ENCODE data around the gene BTBD16.

BTBD16 gene

DNA sequence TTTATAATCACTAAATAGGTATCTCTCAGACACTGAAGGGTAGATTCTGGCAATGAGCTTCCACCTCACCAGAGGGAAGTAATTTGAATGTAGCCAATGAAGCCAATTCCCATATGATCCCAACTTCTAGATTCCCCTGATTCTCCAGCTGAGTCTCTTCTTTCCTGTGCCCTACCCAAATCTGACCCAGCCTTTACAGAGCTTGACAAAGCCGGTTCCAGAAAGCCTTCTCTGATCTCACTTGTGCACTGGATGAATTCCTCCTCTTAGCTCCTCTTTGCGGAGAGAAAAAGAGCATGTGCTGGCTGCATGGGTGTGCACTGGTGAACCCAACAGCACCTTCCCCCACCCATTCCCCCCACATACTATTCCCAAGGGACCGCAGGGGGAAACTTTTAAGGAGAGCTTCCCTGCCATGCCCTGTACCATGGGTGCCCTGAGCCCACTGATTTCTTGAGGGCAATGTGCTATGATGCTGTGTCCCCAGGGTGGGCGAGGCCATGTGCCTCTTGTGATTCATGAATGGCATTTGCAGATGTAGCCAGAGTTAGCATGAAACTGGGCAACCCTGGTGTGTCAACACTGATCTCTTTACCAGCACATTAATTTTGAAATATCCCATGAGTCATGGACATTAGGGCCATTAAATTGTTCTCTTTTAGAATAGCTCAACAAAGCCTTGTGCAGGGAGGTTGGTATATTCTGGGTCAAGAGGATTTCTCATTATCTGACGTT lies 53.0 kb downstream of the BTBD16 start:
- DNase-seq: peak; percentile 36

DNA sequence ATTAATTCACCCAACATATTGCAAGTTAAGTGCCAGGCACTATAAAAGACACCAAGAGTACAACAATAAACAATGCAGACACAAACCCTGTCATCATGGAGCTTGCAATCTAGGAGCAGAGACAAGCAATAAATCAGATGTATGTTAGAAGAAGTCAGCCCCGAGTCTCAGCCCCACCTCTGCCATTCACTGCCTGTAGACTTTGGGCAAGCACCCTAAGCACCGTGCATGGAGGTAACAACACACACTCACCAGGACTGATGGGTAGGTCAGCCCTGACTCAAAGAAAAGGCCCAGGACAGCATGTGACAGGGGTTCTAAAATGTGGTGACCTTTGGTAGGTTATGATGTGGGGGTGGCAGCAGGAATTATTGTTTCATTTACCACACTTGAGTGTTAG lies 54.1 kb downstream of the BTBD16 start:
- DNase-seq: no peak

GRCh38 chr10:122326385-122326784 lies 55.3 kb downstream of the BTBD16 start:
- no peak for DNase-seq

GRCh38 chr10:122326806-122327205 lies 55.7 kb downstream of the BTBD16 start:
- peak; percentile 83 for DNase-seq

- DNase-seq: peak; percentile 57
Measured at GRCh38 chr10:122327237-122328206, 56.4 kb downstream of the BTBD16 start.

- no peak for DNase-seq
Measured at GRCh38 chr10:122328676-122329075, 57.6 kb downstream of the BTBD16 start.

- DNase-seq: no peak
Measured at GRCh38 chr10:122329416-122329815, 58.3 kb downstream of the BTBD16 start.

DNA sequence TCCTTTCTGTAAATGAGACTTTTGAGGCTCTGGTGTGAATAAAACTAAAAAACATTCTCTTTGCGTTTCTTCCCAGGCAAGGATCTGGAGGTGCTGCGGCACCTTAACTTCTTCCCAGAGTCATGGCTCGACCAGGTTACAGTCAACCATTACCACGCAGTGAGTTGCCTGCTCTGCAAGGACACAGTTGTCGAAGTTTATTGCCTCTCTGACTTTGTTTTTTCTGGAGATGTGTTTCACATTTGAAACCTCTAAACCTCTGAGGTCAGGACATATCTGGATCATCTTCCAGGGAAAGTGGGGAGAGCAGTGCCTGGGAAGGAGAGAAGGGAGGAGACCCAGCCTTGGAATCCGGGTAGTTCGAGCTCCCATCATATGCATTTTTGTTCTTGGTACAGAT lies 60.0 kb downstream of the BTBD16 start:
- no peak for DNase-seq

- DNase-seq: peak; percentile 91
Measured at GRCh38 chr10:122331615-122332446, 60.7 kb downstream of the BTBD16 start.

DNA sequence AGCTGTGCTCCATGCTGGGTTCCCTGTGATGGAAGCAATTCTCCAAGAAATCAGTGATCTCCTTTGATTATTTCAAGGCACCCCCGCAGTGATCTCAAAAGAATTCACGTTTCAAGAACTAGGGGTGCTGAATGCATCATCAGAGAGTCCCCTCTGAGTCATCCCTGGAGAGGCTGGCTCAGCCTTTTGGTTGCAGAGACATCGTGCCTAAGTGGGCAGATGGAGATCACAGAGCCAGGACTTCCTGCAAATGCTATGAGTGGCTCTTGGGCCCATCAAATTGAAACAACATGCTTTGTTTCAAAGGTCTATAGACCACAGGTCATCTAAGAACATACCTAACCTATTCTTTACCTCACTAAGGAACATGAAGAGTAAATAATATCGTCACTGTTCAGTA lies 61.9 kb downstream of the BTBD16 start:
- DNase-seq: peak; percentile 75

GRCh38 chr10:122336332-122336731 lies 65.2 kb downstream of the BTBD16 start:
- DNase-seq: no peak

- DNase-seq: no peak
Measured at GRCh38 chr10:122336961-122337360, 65.9 kb downstream of the BTBD16 start.

DNA sequence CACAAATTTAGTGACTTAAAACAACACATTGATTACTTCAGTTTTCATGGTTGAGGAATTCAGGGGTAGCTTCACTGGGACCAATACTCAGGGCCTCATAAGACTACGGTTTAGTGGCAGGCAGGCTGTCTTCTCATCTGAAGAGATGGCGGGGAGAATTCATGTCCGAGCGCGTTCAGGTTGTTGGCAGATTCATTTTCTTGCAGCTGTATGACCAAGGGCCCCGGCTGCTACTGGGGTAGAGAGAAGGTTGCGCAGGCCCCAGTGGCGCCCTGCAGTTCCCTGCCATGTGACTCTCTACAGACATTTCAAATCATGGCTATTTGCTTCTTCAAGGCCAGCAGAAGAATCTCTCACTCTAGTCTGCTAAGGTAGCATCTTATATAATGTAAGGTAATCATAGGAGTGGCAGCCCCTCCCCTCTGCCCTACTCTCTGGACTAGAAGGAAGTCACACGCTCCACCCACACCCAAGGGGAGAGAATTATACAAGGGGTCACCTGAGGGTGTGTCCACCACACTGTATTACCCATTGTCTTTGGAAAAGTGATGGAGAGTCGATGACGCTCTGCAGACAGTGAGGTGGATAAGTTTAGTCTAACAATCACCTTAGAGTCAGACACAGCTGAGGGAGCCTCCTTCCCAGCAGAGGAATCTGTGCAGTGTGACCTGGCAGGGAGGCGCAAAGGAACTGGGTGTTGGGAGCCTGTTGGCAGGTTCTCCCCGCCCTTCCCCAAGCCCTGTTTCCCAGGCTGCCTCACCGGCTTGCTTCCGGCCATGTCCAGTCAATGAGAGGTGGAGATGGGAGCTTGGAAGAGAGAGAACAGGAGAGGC lies 67.7 kb downstream of the BTBD16 start:
- no peak for DNase-seq

DNA sequence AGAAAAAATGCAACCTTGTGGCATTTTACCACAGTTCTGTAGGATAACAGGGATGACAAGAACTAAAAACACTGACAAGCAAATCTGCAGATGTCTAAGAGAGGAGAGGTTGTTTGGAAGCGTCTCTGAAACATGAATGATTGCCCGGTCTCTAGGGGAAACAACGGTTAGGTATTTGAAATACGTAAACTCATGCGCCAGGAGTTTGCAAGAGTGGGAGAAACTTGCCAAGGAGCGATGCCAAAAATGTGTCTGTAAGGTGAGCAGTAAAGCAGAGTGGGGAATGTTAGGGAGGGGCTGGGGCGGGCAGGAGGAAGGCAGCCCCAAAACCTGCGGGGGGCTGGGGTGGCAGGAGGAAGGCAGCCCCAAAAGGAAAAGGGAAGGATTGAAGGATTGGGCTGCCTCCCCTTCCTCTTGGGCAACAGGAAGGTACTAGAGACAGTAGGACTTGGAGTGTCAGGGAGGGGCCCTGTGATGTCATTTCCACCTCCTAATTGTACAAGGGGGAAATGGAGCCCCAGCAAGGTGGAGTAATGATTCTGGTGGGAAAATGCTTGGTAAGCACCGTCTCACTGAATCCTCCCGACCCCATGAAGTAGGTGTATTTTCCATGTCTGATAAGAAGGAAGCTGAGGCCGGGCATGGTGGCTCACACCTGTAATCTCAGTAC lies 70.2 kb downstream of the BTBD16 start:
- no peak for DNase-seq

DNA sequence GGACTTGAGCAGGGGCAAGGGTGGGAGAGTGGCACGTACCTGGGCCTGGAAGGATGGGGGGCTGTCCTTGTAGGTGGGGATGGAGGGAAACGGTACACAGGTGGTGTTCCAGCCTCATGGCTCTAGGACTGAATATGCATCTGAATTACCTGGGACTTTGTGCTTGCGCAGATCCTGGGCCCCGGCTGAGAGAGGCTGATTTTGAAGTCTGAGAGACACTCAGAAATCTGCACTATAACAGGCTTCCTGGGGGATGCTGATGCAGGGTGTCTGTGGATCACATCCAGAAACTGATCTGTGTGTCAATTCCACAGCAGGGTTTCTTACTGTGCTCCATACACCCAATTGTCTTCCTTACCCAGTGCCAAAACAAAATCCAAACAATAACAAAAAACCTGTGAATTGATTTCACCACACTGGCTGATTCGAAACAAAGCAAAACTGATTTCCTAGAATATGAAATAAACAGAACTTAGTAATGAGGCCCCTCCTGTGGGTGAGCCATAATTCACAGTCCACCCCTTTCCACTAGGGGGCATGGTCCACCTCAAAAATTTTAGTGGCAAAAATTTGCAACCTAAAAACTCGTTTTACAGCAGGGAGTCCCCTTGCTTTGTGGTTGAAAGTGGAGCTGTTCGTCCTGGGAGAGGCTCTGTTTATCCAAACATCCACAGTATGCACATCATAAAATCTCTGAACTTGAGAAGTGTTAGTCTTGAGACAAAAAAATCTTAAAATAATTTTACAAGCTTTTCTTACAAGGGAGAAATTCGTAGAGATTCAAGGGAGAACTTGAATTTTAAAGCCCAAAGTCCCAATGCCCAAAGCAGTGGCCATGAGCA lies 71.4 kb downstream of the BTBD16 start:
- DNase-seq: peak; percentile 73

- DNase-seq: no peak
Measured at GRCh38 chr10:122343135-122343800, 72.2 kb downstream of the BTBD16 start.

DNA sequence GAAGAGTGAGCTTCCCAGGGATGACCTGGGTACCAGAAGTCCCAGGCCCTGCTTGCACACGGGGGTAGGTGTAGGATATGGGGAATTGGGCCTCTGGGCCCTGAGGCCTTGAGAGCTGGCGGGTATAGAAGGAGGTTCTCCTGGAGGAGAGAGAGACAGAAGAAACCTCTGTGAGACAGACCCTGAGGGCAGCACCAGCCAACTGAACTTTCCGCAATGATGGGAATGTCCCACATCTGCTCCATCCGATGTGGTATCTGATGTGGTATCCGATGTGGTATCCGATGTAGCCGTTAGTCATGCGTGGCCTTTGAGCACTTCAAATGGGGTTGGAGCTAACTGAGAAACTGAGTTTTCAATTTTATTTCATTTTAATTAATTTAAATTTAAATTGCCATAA lies 72.8 kb downstream of the BTBD16 start:
- no peak for DNase-seq

DNA sequence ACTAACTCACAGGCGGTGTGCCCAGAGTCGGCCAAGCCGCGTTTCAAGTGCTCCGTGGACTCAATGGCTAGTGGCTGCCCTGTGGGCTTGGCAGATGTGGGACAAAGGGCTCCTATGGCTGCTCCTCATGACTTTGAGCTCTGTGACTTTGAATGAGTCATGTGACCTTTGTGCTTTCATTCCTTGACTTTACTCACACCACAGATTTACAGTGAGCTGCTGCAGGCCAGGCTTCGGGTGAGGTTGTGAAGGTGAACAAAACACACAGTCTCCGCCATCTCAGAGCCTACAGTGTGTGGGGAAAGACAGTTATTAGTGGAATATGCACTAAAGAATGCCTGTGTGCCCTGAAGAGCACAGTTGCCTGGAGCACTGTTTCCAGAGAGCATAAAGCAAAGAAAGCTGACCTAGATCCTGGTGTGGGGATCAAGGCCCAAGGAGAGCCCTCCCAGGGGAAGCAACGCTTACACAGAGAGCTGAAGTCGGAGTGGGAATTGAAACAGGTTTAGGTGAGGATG lies 73.7 kb downstream of the BTBD16 start:
- no peak for DNase-seq

DNA sequence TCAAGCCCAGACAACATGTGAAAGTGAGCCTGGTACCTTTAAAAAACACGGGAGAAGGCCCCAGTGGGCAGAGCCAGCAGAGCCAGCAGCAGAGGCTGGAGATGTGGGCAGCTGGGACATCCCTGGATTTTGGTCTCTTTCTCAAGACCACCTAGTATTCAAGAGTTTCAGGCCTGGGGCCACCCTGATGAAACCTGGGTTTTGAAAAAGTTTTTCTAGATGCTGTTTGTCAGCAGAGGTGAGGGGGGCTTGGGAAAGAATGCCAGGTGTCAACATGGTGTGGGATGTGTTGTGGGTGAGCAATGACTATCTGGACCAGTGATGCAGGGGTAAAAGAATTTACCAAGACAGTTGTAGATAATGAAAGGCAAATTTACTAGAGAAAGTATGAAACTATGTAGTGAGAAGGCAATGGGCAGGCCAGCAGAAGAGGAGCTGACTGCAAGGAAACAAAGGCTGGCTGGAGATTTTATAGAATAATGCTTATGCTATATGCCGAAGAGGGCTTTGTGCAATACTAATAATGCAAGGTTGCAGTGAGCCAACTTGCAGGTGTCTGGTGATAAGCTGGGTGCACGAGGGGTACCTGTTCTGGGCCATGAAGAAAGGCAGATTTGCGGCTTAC lies 75.3 kb downstream of the BTBD16 start:
- no peak for DNase-seq

All from DMS53 (cell line).